A172 (cell line): ENCODE data around the gene STYXL1. TPM values are rescaled to one million over a fixed set of nuclear protein-coding genes. Genes with fewer than 3 reads are reported as not detected.
"Not testable (repeated sequence)": the region's sequence is repeated elsewhere in the genome, so short reads cannot be mapped to it uniquely, and the experiment has no call there.

Source experiments
- DNase-seq: peaks from one replicate; pipeline ENCODE4 v3.0.0-alpha.2; 2015; ENCODE audit warnings: low spot score
- total RNA-seq: library from RNA; depleted of rRNA; stranded (reverse); fragments of >200 nt; shearing (Covaris generic); gene quantifications from 2 replicates; pipeline ENCODE4 v1.2.3, GENCODE V29; 2014

The STYXL1 gene
- total RNA-seq, 1 experiment from 2014 or later, result 84.7 TPM

DNA sequence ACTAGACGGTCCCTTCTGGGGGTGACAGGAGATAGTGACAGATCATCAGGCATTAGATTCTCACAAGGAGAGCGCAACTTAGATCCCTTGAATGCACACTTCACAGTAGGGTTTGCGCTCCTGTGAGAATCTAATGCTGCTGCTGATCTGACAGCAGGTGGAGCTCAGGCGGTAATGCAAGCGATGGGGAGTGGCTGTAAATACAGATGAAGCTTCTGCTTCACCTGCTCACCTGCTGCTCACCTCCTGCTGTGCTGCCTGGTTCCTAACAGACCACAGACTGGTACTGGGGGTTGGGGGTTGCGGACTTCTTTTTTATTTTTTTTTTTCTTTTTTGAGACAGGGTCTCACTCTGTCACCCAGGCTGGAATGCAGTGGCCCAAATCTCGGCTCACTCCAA is 18.1 kb downstream of the STYXL1 start:
- not testable (repeated sequence) for DNase-seq

DNA sequence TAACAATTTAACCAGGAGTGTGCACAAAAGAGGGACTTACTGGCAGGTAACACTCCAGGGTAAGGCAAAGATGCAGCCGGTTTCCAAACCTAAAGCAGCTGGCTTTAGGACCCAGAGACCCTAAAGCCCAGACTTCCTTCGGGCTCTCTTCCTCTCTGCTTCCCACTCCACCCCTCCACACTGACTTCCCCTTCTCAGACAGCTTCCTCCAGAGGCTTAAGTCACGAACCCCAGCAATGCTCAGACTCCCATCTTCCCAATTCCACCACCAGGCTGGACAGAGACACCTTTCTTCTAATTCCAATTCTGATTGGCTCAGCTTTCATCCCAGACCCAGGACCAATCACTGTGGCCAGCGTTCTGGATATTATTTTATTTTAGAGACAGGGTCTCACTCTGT is 24.8 kb downstream of the STYXL1 start:
- peak; percentile 24 for DNase-seq

DNA sequence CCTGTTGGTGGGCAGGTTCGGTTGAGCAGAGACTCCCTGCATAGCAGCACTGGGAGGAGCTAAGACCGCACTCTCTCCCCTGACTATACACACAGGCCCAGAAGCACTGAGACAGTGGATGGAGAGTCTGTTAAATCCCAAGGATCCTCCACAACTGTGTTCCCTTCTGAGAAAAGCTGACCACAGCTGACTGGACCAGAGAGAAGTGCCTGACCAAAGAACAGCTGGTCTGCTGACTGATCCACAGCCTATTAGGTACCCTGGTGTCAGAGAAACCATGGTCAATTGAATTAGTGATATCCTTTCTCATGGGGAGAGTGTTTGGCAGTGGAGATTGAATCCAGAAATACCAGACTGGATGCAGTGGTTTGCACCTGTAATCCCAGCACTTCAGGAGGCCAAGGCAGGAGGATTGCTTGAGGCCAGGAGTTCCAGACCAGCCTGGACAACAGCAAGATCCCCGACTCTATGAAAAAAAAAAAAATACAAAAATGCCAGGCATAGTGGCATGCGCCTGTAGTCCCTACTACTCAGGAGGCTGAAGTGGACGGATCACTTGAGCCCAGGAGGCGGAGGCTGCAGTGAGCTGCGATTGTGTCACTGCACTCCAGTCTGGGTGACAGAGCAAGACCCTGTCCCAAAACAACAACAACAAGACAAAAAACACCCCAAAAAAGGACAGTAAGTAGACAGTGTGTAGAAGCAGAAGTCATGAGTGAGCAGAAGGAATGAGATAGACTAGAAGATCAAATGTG is 25.6 kb downstream of the STYXL1 start:
- DNase-seq, result no peak

GRCh38 chr7:76020031-76020714 is 27.6 kb downstream of the STYXL1 start:
- peak; percentile 71 for DNase-seq

GRCh38 chr7:76018520-76018919 is 29.3 kb downstream of the STYXL1 start:
- not testable (repeated sequence) for DNase-seq

- DNase-seq, result peak; percentile 51
Observed at GRCh38 chr7:76016191-76016947, 31.4 kb downstream of the STYXL1 start.

DNA sequence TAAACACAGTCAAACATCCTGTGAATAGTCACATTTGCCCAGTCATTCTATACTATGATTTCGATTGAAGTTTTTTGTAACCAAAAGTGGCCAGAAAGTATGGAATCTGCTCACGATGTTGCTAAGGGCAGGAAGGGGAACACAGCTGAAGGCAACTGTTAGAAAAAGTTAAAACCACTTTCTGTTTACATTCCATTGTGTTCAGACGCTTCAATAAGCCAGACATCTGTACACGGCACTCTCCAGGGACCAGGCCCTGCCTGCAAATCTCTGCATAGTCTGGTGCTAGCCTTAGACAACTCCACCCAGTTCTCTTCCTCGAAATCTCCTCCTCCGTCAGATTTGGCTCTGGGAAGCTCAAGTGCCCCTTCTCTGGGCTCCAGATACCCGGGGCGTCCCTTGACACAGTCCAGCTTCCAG is 36.3 kb downstream of the STYXL1 start:
- DNase-seq, result no peak

GRCh38 chr7:76009672-76010600 is 37.9 kb downstream of the STYXL1 start:
- no peak for DNase-seq

- DNase-seq, result no peak
Observed at GRCh38 chr7:76008156-76008687, 39.6 kb downstream of the STYXL1 start.

DNA sequence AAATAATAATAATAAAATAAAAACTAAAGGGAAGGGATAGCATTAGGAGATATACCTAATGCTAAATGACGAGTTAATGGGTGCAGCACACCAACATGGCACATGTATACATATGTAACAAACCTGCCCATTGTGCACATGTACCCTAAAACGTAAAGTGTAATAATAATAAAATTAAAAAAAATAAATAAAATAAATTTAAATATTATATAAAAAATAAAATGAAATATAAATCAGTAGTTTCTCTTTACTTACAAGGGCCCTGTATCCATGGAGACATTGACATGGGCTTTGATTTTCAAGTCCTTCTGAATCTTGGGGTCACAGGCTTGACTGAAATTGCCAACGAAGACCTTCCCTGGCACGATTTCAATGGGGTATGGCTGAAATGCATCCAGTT is 42.8 kb downstream of the STYXL1 start:
- DNase-seq, result not testable (repeated sequence)

GRCh38 chr7:76003351-76003750 is 44.4 kb downstream of the STYXL1 start:
- no peak for DNase-seq

- DNase-seq, result no peak
Observed at GRCh38 chr7:76002822-76003221, 45.0 kb downstream of the STYXL1 start.

DNA sequence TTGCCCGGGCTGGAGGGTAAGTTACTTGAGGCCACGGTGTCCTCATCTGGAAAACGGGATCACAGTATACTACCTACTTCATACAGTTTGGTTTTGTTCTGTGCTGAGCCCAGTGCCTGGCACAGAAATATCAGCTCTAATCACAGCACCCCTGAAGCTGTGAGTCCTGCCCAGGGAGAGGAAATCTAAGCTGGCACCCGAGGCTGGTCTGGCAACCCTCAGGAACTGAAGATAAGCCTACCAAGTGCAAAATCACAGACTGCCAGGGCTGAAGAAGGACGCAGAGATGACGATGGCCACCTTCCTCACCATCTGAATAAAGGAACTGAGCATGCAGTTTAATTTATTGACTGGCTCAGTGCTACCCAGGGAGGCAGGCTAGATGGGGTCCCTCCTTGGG is 45.7 kb downstream of the STYXL1 start:
- no peak for DNase-seq

- DNase-seq, result no peak
Observed at GRCh38 chr7:76000566-76000965, 47.2 kb downstream of the STYXL1 start.

- no peak for DNase-seq
Observed at GRCh38 chr7:75998038-75998437, 49.8 kb downstream of the STYXL1 start.

GRCh38 chr7:75996476-75996875 is 51.3 kb downstream of the STYXL1 start:
- DNase-seq, result no peak

DNA sequence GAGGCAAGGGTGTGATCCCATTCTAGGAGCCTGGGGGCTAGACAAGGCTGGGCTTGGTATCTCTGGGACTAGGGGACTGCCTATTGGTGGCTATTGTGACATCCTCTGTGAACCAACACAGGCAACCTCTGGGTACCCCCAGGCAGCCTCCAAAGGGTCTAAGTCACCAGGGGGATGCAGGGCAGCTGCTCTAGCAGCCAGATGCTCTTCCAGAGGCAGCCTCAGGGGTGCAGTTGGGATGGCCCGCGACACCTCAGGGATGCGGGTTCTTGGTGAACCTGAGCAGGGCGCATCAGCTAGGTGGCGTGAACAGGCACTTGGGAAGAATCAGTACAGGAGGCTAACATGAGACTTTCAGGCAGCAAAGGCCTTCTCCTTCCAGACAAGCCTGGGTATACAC is 51.8 kb downstream of the STYXL1 start:
- DNase-seq, result no peak

- no peak for DNase-seq
Observed at GRCh38 chr7:75995052-75995471, 52.7 kb downstream of the STYXL1 start.

DNA sequence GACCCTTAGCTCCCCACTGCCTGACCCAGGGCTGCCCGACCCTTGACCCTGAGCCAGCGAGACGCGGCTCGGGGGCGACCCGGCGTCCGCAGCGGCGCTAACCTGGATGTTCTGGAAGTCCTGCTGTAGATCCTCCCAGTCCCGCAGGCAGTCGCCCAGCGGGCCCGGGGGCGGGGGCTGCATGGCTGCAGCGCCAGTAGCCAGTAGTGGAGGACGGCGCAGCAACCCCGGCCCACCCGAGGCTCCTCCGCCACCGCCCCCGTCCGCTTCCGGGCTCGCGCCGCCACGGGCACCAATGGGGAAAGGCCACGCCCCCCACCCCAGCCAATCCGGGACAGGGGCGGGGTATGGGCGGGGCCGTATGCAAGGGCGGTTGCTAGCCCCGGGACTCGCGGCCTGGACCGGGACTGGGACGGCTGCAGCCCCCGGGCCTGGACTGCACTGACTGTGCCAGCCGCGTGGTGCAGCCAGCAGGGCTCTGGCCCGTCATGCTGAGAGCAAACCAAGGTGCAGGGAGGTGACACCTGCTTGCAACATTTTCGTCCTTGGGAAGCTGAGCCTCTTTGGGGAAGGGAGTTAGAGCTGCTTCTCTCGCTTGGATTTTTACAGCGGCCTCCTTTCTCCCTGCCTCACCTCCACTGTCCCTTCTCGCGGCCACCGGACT is 53.3 kb downstream of the STYXL1 start, which contains the start of gene TMEM120A:
Gene TMEM120A, minus strand, starts transcription at position 208 of the 664 bp plus-strand sequence. Its CDS starts 25 bp downstream, at position 183.
- DNase-seq, result peak; percentile 89

DNA sequence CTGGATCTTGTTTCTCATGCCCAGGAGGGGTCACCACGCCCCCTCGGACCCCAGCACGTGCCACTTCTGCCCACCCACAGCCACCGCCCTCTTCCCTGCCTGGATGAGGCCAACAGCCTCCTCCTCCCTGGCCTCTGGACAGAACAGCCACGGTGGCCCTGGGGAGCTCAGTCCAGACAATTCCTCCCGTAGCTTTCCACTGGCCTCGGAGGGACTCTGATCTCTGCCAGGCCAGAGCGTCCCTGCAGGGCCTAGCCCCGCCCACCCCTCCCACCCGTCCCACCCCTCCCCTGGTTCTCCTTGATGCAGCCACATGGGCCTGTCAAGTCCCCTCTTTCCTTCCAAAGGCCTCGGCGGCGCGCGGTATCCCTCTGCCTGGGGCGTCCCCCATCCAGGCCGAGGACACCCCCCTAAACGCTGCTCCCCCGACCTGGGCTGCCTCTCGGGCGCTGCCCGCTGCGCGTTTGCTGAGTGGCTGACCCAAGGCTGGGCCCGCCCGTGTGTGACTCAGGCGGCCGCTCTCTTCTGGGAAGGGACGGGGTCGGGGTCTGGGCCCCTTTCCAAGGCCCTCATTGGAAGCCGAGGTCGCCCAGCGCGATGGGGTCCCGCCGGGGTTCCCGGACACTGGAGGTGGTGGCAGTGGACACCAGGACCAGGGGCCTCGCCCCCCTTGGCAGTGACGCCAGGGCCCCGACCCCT is 54.0 kb downstream of the STYXL1 start:
- DNase-seq, result peak; percentile 54
